Measurements from ENCODE around the gene ZNF627.
"Not testable (repeated sequence)": the region's sequence is repeated elsewhere in the genome, so short reads cannot be mapped to it uniquely, and the experiment has no call there.

The ZNF627 gene

GRCh38 chr19:11576227-11576626, 21.1 kb upstream of the ZNF627 start:
- no peak for DNase-seq

- no peak for DNase-seq
These were observed 19.6 kb upstream of the ZNF627 start, which contains the start of gene ACP5 for GRCh38 chr19:11577451-11578257. TSS of gene ACP5 (minus strand) at chr19:11577645. CDS start at chr19:11577317, 328 bp downstream.

- no peak for DNase-seq
These were observed 18.8 kb upstream of the ZNF627 start for GRCh38 chr19:11578258-11579142.

GRCh38 chr19:11580116-11580515, 17.2 kb upstream of the ZNF627 start:
- DNase-seq, result no peak

- no peak for DNase-seq
These were observed 15.5 kb upstream of the ZNF627 start for GRCh38 chr19:11581740-11582139.

- DNase-seq, result no peak
These were observed 11.0 kb upstream of the ZNF627 start for GRCh38 chr19:11586331-11586730.

GRCh38 chr19:11587302-11587974, 9.8 kb upstream of the ZNF627 start:
- peak; percentile 90 for DNase-seq

- no peak for DNase-seq
These were observed 9.2 kb upstream of the ZNF627 start for GRCh38 chr19:11587975-11588631.

GRCh38 chr19:11594084-11594483, 3.2 kb upstream of the ZNF627 start:
- no peak for DNase-seq

- DNase-seq, result no peak
These were observed 1.1 kb upstream of the ZNF627 start for GRCh38 chr19:11596156-11596555.

- DNase-seq, result no peak
These were observed 810 bp downstream of the ZNF627 start for GRCh38 chr19:11598103-11598483.

- DNase-seq, result no peak
These were observed 1.5 kb downstream of the ZNF627 start for GRCh38 chr19:11598746-11599145.

GRCh38 chr19:11599704-11600103, 2.4 kb downstream of the ZNF627 start:
- not testable (repeated sequence) for DNase-seq

- DNase-seq, result no peak
These were observed 9.2 kb downstream of the ZNF627 start for GRCh38 chr19:11606484-11606883.

- no peak for DNase-seq
These were observed 14.4 kb downstream of the ZNF627 start for GRCh38 chr19:11611730-11612129.

- no peak for DNase-seq
These were observed 15.7 kb downstream of the ZNF627 start for GRCh38 chr19:11612816-11613511.

GRCh38 chr19:11617180-11618062, 20.1 kb downstream of the ZNF627 start:
- DNase-seq, result no peak

GRCh38 chr19:11620553-11620952, 23.3 kb downstream of the ZNF627 start:
- no peak for DNase-seq

- not testable (repeated sequence) for DNase-seq
These were observed 25.1 kb downstream of the ZNF627 start for GRCh38 chr19:11622401-11622800.

GRCh38 chr19:11624069-11624463, 26.8 kb downstream of the ZNF627 start:
- DNase-seq, result no peak

- DNase-seq, result no peak
These were observed 29.0 kb downstream of the ZNF627 start for GRCh38 chr19:11626252-11626651.
